Keratinocyte (primary cell): ENCODE results near the gene SYNDIG1. TPM values are rescaled to one million over a fixed set of nuclear protein-coding genes. Genes with fewer than 3 reads are reported as not detected.

Source experiments
- DNase-seq: peaks from one replicate; pipeline ENCODE4 v3.0.0-alpha.2; 2011; ENCODE audit warnings: low read depth, missing footprints, low spot score
- FAIRE-seq: peaks from 2 replicates; lab custom pipeline; 2011; peaks lifted over from hg19 to GRCh38; lab: Jason Lieb, UNC
- H2AFZ ChIP-seq: 2 replicates; pipeline ENCODE4 v1.6.0; 2012; ENCODE audit warnings: low read length, control low read depth, inconsistent platforms; ENCODE audit not compliant: control insufficient read depth
- H3K27ac ChIP-seq: 2 replicates; pipeline ENCODE4 v1.5.1; 2011; ENCODE audit warnings: low read length; ENCODE audit not compliant: control insufficient read depth, insufficient read depth
- H3K27me3 ChIP-seq: 3 replicates; pipeline ENCODE4 v1.6.0; 2011; ENCODE audit warnings: low read length; ENCODE audit not compliant: control insufficient read depth, insufficient read depth; ENCODE audit errors: extremely low read depth
- H3K36me3 ChIP-seq, 2 experiments: 2 replicates in 1 of 2; 3 replicates in 1 of 2; pipeline ENCODE4 v1.5.1; 2011; ENCODE audit warnings: low read length in 2 of 2, mild to moderate bottlenecking in 1 of 2; ENCODE audit not compliant: control insufficient read depth in 2 of 2, insufficient read depth in 2 of 2; ENCODE audit errors: extremely low read depth in 1 of 2
- H3K4me1 ChIP-seq: 3 replicates; pipeline ENCODE4 v1.5.1; 2011; ENCODE audit warnings: low read length; ENCODE audit not compliant: control insufficient read depth, insufficient read depth; ENCODE audit errors: extremely low read depth
- H3K4me2 ChIP-seq: 3 replicates; pipeline ENCODE4 v1.6.0; 2011; ENCODE audit warnings: low read depth, low read length; ENCODE audit not compliant: control insufficient read depth, insufficient read depth; ENCODE audit errors: extremely low read depth
- H3K4me3 ChIP-seq, 3 experiments: fragments of 200-600 bp in 1 of 3; sonication (generic) in 1 of 3; 2 replicates in 2 of 3; 3 replicates in 1 of 3; pipeline ENCODE4 v1.5.1; 2011 to 2016; ENCODE audit warnings: low read length in 3 of 3, mild to moderate bottlenecking in 3 of 3, control low read depth in 2 of 3, inconsistent platforms in 1 of 3, low read depth in 1 of 3, mixed read lengths in 1 of 3, mixed run types in 1 of 3, moderate library complexity in 1 of 3; ENCODE audit not compliant: control insufficient read depth in 2 of 3, insufficient read depth in 2 of 3; ENCODE audit errors: extremely low read depth in 1 of 3
- H3K79me2 ChIP-seq: 2 replicates; pipeline ENCODE4 v1.6.0; 2012; ENCODE audit warnings: low read length; ENCODE audit not compliant: control insufficient read depth, insufficient read depth
- H3K9ac ChIP-seq: 3 replicates; pipeline ENCODE4 v1.6.0; 2011; ENCODE audit warnings: low read length; ENCODE audit not compliant: control insufficient read depth, insufficient read depth; ENCODE audit errors: extremely low read depth
- H3K9me1 ChIP-seq: 3 replicates; pipeline ENCODE4 v1.6.0; 2011; ENCODE audit warnings: low read length; ENCODE audit not compliant: control insufficient read depth, insufficient read depth; ENCODE audit errors: extremely low read depth
- H3K9me3 ChIP-seq: 2 replicates; pipeline ENCODE4 v1.5.1; 2012; ENCODE audit warnings: low read depth, low read length; ENCODE audit not compliant: control insufficient read depth
- H4K20me1 ChIP-seq: 3 replicates; pipeline ENCODE4 v1.6.0; 2011; ENCODE audit warnings: low read length; ENCODE audit not compliant: control insufficient read depth, insufficient read depth; ENCODE audit errors: extremely low read depth
- EZH2 ChIP-seq: IDR thresholded peaks from one replicate; pipeline ENCODE4 v1.6.1; 2012; ENCODE audit warnings: inconsistent platforms, mild to moderate bottlenecking, low read length, moderate library complexity
- dilution Hi-C: fragments of 300-500 bp; cut with MboI; formaldehyde crosslinking; loops from one replicate; pipeline ENCODE4 v1.7.0; 2020; ENCODE audit warnings: low sequenced_read_pairs; ENCODE audit not compliant: extremely low pct_ligation_motif_present
- polyA plus RNA-seq, 5 experiments: library from polyadenylated mRNA; depleted of rRNA in 3 of 5; stranded (reverse) in 3 of 5; stranded (forward) in 1 of 5; unstranded in 1 of 5; fragments of >200 nt; gene quantifications; 1 replicate in 1 of 5; 2 replicates in 3 of 5; 3 replicates in 1 of 5; pipeline versions ENCODE4 v1.2.1 to v1.2.3, GENCODE V29; 2011 to 2012; ENCODE audit warnings: missing spikeins in 2 of 5, low read depth in 1 of 5, low replicate concordance in 1 of 5
- TF ChIP-seq, protein P1 (sequence below), 3 experiments: IDR thresholded peaks in 1 of 3; conservative IDR thresholded peaks in 1 of 3; optimal IDR thresholded peaks in 1 of 3; 2 replicates in 2 of 3; 3 replicates in 1 of 3; pipeline versions ENCODE3 to v1.5.1; 2011; ENCODE audit warnings: low read length in 3 of 3, mild to moderate bottlenecking in 3 of 3, moderate library complexity in 2 of 3, control low read depth in 1 of 3, inconsistent platforms in 1 of 3; ENCODE audit not compliant: insufficient read depth in 2 of 3; ENCODE audit errors: extremely low read depth in 1 of 3

The SYNDIG1 gene
- polyA plus RNA-seq, 1 donor (not counting 4 experiments of a cell fraction or from before 2014, with no cell fraction given): 0.38 TPM

DNA sequence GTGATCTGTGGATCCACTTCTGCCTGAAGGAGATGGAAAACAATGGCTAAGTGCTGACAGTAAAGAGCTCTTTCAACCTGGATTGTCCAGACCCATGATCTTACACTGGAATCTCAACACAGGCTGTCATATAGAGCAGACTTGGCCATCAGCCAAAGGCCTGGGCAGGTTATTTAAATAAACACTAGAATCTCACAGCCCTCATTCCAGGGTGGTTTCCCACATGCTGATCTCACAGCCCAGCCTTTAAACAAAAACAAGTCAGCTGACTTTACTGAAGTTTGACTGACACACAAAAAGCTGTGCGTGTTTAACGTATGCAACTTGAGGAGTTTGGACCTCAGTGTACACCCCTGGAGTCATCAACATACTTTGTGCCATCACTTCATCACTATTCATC, 28.4 kb downstream of the SYNDIG1 start:
- H3K36me3 ChIP-seq: no peaks in the 10 kb centered on the region
- TF ChIP-seq, protein P1, sequence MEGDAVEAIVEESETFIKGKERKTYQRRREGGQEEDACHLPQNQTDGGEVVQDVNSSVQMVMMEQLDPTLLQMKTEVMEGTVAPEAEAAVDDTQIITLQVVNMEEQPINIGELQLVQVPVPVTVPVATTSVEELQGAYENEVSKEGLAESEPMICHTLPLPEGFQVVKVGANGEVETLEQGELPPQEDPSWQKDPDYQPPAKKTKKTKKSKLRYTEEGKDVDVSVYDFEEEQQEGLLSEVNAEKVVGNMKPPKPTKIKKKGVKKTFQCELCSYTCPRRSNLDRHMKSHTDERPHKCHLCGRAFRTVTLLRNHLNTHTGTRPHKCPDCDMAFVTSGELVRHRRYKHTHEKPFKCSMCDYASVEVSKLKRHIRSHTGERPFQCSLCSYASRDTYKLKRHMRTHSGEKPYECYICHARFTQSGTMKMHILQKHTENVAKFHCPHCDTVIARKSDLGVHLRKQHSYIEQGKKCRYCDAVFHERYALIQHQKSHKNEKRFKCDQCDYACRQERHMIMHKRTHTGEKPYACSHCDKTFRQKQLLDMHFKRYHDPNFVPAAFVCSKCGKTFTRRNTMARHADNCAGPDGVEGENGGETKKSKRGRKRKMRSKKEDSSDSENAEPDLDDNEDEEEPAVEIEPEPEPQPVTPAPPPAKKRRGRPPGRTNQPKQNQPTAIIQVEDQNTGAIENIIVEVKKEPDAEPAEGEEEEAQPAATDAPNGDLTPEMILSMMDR (optimal IDR thresholded peaks at IDR 0.05 in 1 of 3, IDR thresholded peaks at IDR 0.05 in 1 of 3, conservative IDR thresholded peaks at IDR 0.05 in 1 of 3; ENCODE audit: extremely low read depth in 1 of 3, insufficient read depth in 2 of 3, low read length in 3 of 3): no peak
- no peak for TF ChIP-seq EZH2
- no peak for DNase-seq

GRCh38 chr20:24498641-24499040, 29.2 kb downstream of the SYNDIG1 start:
- dilution Hi-C loops: no loop called here
- no peak for FAIRE-seq

More for the DNA sequence above, 28.4 kb downstream of the SYNDIG1 start:
- Histone ChIP-seq H3K4me2 (no peak overlapping the region), H4K20me1 (no peaks in the 10 kb centered on the region), H3K27me3 (no peaks in the 10 kb centered on the region), H3K9ac (no peak overlapping the region), H3K4me1 (no peaks in the 10 kb centered on the region), H3K79me2 (no peaks in the 10 kb centered on the region), H3K9me1 (no peaks in the 10 kb centered on the region), H3K9me3 (peaks cover 2% of the 10 kb centered on the region), H3K4me3 (no peak overlapping the region), H2AFZ (no peak overlapping the region), H3K27ac (no peak overlapping the region)
- FAIRE-seq: no peak
- dilution Hi-C loops: no loop called here

More at GRCh38 chr20:24498641-24499040, 29.2 kb downstream of the SYNDIG1 start:
- H3K9ac ChIP-seq: no peak overlapping the region
- no peaks in the 10 kb centered on the region for H4K20me1 ChIP-seq
- H3K4me2 ChIP-seq: no peak overlapping the region
- H3K9me3 ChIP-seq: no peaks in the 10 kb centered on the region
- no peaks in the 10 kb centered on the region for H3K4me1 ChIP-seq
- H3K9me1 ChIP-seq: no peaks in the 10 kb centered on the region
- no peak for DNase-seq
- H2AFZ ChIP-seq: no peak overlapping the region
- H3K4me3 ChIP-seq: no peak overlapping the region
- H3K27ac ChIP-seq: no peak overlapping the region
- no peaks in the 10 kb centered on the region for H3K79me2 ChIP-seq
- no peaks in the 10 kb centered on the region for H3K36me3 ChIP-seq
- no peaks in the 10 kb centered on the region for H3K27me3 ChIP-seq
- TF ChIP-seq EZH2: no peak
- TF ChIP-seq, protein P1 (optimal IDR thresholded peaks at IDR 0.05 in 1 of 3, IDR thresholded peaks at IDR 0.05 in 1 of 3, conservative IDR thresholded peaks at IDR 0.05 in 1 of 3; ENCODE audit: extremely low read depth in 1 of 3, insufficient read depth in 2 of 3, low read length in 3 of 3): no peak
